SK-N-SH (cell line): Measurements from ENCODE around the gene SHMT2.

Experiments used
- CHD2 ChIP-seq: fragments of 150-350 bp; IDR thresholded peaks from 2 replicates; pipeline ENCODE4 v1.6.1; 2018; ENCODE audit warnings: low read length; ENCODE audit not compliant: partially characterized antibody
- EP300 ChIP-seq, 2 experiments: IDR thresholded peaks; 2 replicates each; pipeline versions ENCODE4 v1.4.0 to v1.6.1; 2012; ENCODE audit warnings: borderline replicate concordance in 1 of 2, low read depth in 1 of 2, low read length in 1 of 2
- FOSL2 ChIP-seq: IDR thresholded peaks from 2 replicates; pipeline ENCODE4 v1.4.0; 2012; ENCODE audit warnings: low read depth, mild to moderate bottlenecking, moderate library complexity, borderline replicate concordance
- POLR2AphosphoS5 ChIP-seq: IDR thresholded peaks from 2 replicates; pipeline ENCODE4 v1.6.1; 2012; ENCODE audit warnings: low read depth, low read length
- RFX5 ChIP-seq: IDR thresholded peaks from 2 replicates; pipeline ENCODE4 v1.6.1; 2012; ENCODE audit warnings: mild to moderate bottlenecking, improper control_type of control experiment, low read length
- SMC3 ChIP-seq: IDR thresholded peaks from 2 replicates; pipeline ENCODE4 v1.6.1; 2012; ENCODE audit warnings: low read depth, low read length, improper control_type of control experiment
- YY1 ChIP-seq: IDR thresholded peaks from 2 replicates; pipeline ENCODE4 v1.4.0; 2012; ENCODE audit warnings: low read depth, mild to moderate bottlenecking
- TF ChIP-seq, protein P1 (sequence below): fragments of 200-600 bp; sonication (generic); IDR thresholded peaks from 2 replicates; pipeline ENCODE4 v1.6.1; 2017; ENCODE audit warnings: antibody characterized with exemption, mild to moderate bottlenecking, moderate library complexity
- TF ChIP-seq, protein P2 (sequence below): IDR thresholded peaks from 2 replicates; pipeline ENCODE4 v1.6.1; 2012; ENCODE audit warnings: mild to moderate bottlenecking, low read depth, low read length, moderate library complexity
- TF ChIP-seq, protein P3 (sequence below): IDR thresholded peaks from 2 replicates; pipeline ENCODE4 v1.4.0; 2012; ENCODE audit warnings: low read depth
- TF ChIP-seq, protein P4 (sequence below): IDR thresholded peaks from 2 replicates; pipeline ENCODE4 v1.4.0; 2012; ENCODE audit warnings: low read depth, borderline replicate concordance

DNA sequence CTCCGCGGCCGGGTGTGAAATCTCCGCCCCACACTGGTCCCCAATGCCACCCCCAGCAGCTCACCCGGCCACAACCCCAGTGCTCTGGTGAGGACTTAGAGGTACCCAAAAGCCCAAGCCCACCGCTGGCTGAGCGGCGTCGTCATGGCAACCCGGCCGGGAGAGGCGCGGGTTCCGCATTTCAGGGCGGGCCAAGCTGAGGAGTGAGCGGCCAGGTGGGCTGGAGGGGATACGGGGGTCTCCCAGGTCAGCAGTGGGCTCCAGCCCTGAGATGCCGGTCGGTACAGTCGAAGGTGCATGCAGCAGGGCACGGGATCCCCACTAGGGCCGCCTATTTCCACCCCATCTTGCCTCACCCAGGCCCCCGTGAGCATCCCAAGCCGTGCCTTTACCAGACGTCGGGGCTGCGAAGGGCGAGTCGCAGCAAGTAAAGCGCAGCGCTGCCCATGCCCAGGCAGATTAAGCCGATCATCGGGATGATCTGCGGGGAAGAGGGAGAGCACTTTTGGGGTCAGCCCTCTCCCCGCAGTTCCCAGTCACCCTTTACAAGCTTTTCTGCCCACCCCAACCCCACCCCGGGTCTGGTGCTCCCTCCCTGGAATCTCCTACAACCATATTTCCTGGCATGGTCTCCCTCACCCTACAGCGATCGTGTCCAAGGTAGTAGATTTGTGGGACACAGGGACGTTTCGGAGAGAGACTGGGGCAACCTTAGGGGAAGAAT is 6.9 kb downstream of the SHMT2 start:
- TF ChIP-seq, protein P1, sequence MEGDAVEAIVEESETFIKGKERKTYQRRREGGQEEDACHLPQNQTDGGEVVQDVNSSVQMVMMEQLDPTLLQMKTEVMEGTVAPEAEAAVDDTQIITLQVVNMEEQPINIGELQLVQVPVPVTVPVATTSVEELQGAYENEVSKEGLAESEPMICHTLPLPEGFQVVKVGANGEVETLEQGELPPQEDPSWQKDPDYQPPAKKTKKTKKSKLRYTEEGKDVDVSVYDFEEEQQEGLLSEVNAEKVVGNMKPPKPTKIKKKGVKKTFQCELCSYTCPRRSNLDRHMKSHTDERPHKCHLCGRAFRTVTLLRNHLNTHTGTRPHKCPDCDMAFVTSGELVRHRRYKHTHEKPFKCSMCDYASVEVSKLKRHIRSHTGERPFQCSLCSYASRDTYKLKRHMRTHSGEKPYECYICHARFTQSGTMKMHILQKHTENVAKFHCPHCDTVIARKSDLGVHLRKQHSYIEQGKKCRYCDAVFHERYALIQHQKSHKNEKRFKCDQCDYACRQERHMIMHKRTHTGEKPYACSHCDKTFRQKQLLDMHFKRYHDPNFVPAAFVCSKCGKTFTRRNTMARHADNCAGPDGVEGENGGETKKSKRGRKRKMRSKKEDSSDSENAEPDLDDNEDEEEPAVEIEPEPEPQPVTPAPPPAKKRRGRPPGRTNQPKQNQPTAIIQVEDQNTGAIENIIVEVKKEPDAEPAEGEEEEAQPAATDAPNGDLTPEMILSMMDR: no peak
- TF ChIP-seq, protein P2, sequence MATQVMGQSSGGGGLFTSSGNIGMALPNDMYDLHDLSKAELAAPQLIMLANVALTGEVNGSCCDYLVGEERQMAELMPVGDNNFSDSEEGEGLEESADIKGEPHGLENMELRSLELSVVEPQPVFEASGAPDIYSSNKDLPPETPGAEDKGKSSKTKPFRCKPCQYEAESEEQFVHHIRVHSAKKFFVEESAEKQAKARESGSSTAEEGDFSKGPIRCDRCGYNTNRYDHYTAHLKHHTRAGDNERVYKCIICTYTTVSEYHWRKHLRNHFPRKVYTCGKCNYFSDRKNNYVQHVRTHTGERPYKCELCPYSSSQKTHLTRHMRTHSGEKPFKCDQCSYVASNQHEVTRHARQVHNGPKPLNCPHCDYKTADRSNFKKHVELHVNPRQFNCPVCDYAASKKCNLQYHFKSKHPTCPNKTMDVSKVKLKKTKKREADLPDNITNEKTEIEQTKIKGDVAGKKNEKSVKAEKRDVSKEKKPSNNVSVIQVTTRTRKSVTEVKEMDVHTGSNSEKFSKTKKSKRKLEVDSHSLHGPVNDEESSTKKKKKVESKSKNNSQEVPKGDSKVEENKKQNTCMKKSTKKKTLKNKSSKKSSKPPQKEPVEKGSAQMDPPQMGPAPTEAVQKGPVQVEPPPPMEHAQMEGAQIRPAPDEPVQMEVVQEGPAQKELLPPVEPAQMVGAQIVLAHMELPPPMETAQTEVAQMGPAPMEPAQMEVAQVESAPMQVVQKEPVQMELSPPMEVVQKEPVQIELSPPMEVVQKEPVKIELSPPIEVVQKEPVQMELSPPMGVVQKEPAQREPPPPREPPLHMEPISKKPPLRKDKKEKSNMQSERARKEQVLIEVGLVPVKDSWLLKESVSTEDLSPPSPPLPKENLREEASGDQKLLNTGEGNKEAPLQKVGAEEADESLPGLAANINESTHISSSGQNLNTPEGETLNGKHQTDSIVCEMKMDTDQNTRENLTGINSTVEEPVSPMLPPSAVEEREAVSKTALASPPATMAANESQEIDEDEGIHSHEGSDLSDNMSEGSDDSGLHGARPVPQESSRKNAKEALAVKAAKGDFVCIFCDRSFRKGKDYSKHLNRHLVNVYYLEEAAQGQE: no peak
- TF ChIP-seq EP300 (IDR thresholded peaks at IDR 0.05; ENCODE audit: borderline replicate concordance in 1 of 2, low read depth in 1 of 2, low read length in 1 of 2): no peak
- no peak for TF ChIP-seq FOSL2
- no peak for TF ChIP-seq YY1
- no peak for TF ChIP-seq SMC3
- TF ChIP-seq, protein P3, sequence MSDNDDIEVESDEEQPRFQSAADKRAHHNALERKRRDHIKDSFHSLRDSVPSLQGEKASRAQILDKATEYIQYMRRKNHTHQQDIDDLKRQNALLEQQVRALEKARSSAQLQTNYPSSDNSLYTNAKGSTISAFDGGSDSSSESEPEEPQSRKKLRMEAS: no peak
- TF ChIP-seq POLR2AphosphoS5: no peak
- TF ChIP-seq, protein P4, sequence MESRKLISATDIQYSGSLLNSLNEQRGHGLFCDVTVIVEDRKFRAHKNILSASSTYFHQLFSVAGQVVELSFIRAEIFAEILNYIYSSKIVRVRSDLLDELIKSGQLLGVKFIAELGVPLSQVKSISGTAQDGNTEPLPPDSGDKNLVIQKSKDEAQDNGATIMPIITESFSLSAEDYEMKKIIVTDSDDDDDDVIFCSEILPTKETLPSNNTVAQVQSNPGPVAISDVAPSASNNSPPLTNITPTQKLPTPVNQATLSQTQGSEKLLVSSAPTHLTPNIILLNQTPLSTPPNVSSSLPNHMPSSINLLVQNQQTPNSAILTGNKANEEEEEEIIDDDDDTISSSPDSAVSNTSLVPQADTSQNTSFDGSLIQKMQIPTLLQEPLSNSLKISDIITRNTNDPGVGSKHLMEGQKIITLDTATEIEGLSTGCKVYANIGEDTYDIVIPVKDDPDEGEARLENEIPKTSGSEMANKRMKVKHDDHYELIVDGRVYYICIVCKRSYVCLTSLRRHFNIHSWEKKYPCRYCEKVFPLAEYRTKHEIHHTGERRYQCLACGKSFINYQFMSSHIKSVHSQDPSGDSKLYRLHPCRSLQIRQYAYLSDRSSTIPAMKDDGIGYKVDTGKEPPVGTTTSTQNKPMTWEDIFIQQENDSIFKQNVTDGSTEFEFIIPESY: no peak
- TF ChIP-seq RFX5: no peak
- no peak for TF ChIP-seq CHD2
